ENCODE results near the gene EDN3. TPM values are rescaled to one million over a fixed set of nuclear protein-coding genes. Genes with fewer than 3 reads are reported as not detected.

EDN3 gene
- total and polyA plus RNA-seq, 9 of the 15 experiments (the other 6 are each of a cell fraction or from before 2014, with no cell fraction given) = not detected

- no peaks in the 10 kb centered on the region for H3K36me3 ChIP-seq (ENCODE audit: control insufficient read depth, insufficient read depth, low read length)
- no peaks in the 10 kb centered on the region for H3K9me3 ChIP-seq (replicated peaks; ENCODE audit: control insufficient read depth, insufficient read depth, low read depth, low read length)
- DNase-seq (ENCODE audit: extremely low read depth in 1 of 4, low spot score in 3 of 4) = no peak
- BruUV-seq (replicated peaks) = no TSS peak
- intact Hi-C loops (cut with micrococcal nuclease) (no loop called here), in situ Hi-C loops (cut with MboI) (no loop called here)
- TF ChIP-seq TRIM25 (IDR thresholded peaks at IDR 0.05; ENCODE audit: borderline replicate concordance) (no peak), PTBP1 (IDR thresholded peaks at IDR 0.05; ENCODE audit: low read depth, low read length) (no peak), BMI1 (IDR thresholded peaks at IDR 0.05; ENCODE audit: low read length) (no peak), KLF6 (CRISPR knock-in tag; IDR thresholded peaks at IDR 0.05; ENCODE audit: borderline replicate concordance) (no peak), BACH1 (tag; IDR thresholded peaks at IDR 0.05) (no peak), ERF (CRISPR knock-in tag; IDR thresholded peaks at IDR 0.05) (no peak), ELF1 (tag; IDR thresholded peaks at IDR 0.05) (no peak), ZNF695 (CRISPR knock-in tag; IDR thresholded peaks at IDR 0.05) (no peak), FOXA3 (CRISPR knock-in tag; conservative IDR thresholded peaks at IDR 0.05 in 1 of 2, IDR thresholded peaks at IDR 0.05 in 1 of 2) (no peak), BCOR (IDR thresholded peaks at IDR 0.05) (no peak), ZNF57 (CRISPR knock-in tag; IDR thresholded peaks at IDR 0.05) (no peak), PRPF4 (IDR thresholded peaks at IDR 0.05; ENCODE audit: insufficient read depth, low read depth, low read length, poor library complexity, severe bottlenecking) (no peak), ZNF740 (CRISPR knock-in tag; IDR thresholded peaks at IDR 0.05) (no peak), ZNF740 (tag; IDR thresholded peaks at IDR 0.05) (no peak)
- WGBS (ENCODE audit: insufficient coverage, low coverage, missing lambda C conversion rate) = 0% methylated on average over 5 of the region's 5 CpGs
- no peak for FAIRE-seq
- H3K27ac ChIP-seq (ENCODE audit: extremely low read depth, low read depth, low read length) = no peak overlapping the region
- no peak overlapping the region for H2AFZ ChIP-seq (ENCODE audit: low read depth, low read length)
- no peak overlapping the region for H3K9ac ChIP-seq (ENCODE audit: insufficient read depth in 1 of 2, low read depth in 2 of 2, low read length in 2 of 2)
- no peaks in the 10 kb centered on the region for H3K4me1 ChIP-seq (replicated peaks in 1 of 2; ENCODE audit: control insufficient read depth in 2 of 2, insufficient read depth in 2 of 2, low read length in 2 of 2)
- H3K4me3 ChIP-seq = no peak overlapping the region
- ChIA-PET POLR2A (interaction anchor here (0.7 kb wide), 1 partner anchor 132 kb away, joined by 4 read pairs; no protein-coding TSS in a partner anchor), CTCF (ENCODE audit: low intra/inter-chr PET ratio) (no interaction called here)
- no peak overlapping the region for H3K4me2 ChIP-seq (ENCODE audit: insufficient read depth, low read length)
- no peaks in the 10 kb centered on the region for H3K9me1 ChIP-seq (ENCODE audit: control insufficient read depth, insufficient read depth, low read length)
- no peaks in the 10 kb centered on the region; the same call in 1 of the 2 replicates for H4K20me1 ChIP-seq (replicated peaks; ENCODE audit: control insufficient read depth, insufficient read depth, low read length)
- H3K79me2 ChIP-seq (ENCODE audit: control insufficient read depth, insufficient read depth, low read length) = no peaks in the 10 kb centered on the region
- no peak for ATAC-seq
- H3K27me3 ChIP-seq (ENCODE audit: control insufficient read depth in 2 of 2, insufficient read depth in 2 of 2, low read length in 2 of 2) = peaks cover 13 to 32% of the 10 kb centered on the region in 2 experiments; a peak in 4 of 5 replicates
Observed at GRCh38 chr20:59276938-59277337, 23.5 kb upstream of the EDN3 start.

Measured in K562 (cell line).